IPS DF 6.9 (cell line): Measurements from ENCODE around the gene ASIC4.

Experiments
- DNase-seq: peaks from one replicate; pipeline ENCODE4 v3.0.0-alpha.2; 2013; ENCODE audit warnings: low read depth, low spot score
- H3K27ac ChIP-seq: one replicate; pipeline ENCODE4 v1.5.1; 2013; ENCODE audit warnings: low read length, control low read depth
- H3K27me3 ChIP-seq: 2 replicates; pipeline ENCODE4 v1.6.1; 2013; ENCODE audit warnings: mild to moderate bottlenecking, low read length; ENCODE audit not compliant: control insufficient read depth, insufficient read depth
- H3K36me3 ChIP-seq: 2 replicates; pipeline ENCODE4 v1.6.1; 2013; ENCODE audit warnings: low read length; ENCODE audit not compliant: control insufficient read depth, insufficient read depth
- H3K4me1 ChIP-seq: 2 replicates; pipeline ENCODE4 v1.6.1; 2013; ENCODE audit warnings: low read length; ENCODE audit not compliant: control insufficient read depth, insufficient read depth
- H3K4me3 ChIP-seq: 2 replicates; pipeline ENCODE4 v1.5.1; 2013; ENCODE audit warnings: mild to moderate bottlenecking, low read length
- H3K9me3 ChIP-seq: 2 replicates; pipeline ENCODE4 v1.6.1; 2013; ENCODE audit warnings: low read length, inconsistent platforms; ENCODE audit not compliant: control insufficient read depth, insufficient read depth
- WGBS: extraction: QIAGEN DNeasy Blood & Tissue Kit; methylation state at CpG from one replicate; pipeline ENCODE4 v1.1.7; 2013; ENCODE audit warnings: mixed read lengths, missing lambda C conversion rate; ENCODE audit not compliant: insufficient read length, insufficient coverage; 5-methylcytosine and 5-hydroxymethylcytosine counted together

Gene ASIC4

GRCh38 chr2:219536967-219537366 lies 22.7 kb downstream of the ASIC4 start:
- H3K4me3 ChIP-seq = no peak overlapping the region
- no peak for DNase-seq
- no peaks in the 10 kb centered on the region for H3K9me3 ChIP-seq
- no peaks in the 10 kb centered on the region for H3K27me3 ChIP-seq
- H3K27ac ChIP-seq = no peak overlapping the region
- H3K36me3 ChIP-seq = peaks cover 15% of the 10 kb centered on the region
- H3K4me1 ChIP-seq = peaks cover 9% of the 10 kb centered on the region; the same call in 1 of the 2 replicates
- WGBS = no CpG with 5 or more reads among the region's 9 CpGs

- Histone ChIP-seq H3K4me1 (peaks cover 9% of the 10 kb centered on the region; the same call in 1 of the 2 replicates), H3K4me3 (no peak overlapping the region), H3K27ac (no peak overlapping the region), H3K9me3 (no peaks in the 10 kb centered on the region), H3K36me3 (peaks cover 15% of the 10 kb centered on the region), H3K27me3 (no peaks in the 10 kb centered on the region)
- no peak for DNase-seq
- WGBS = no CpG with 5 or more reads among the region's 15 CpGs
Observed at GRCh38 chr2:219537657-219538488, 23.6 kb downstream of the ASIC4 start.

GRCh38 chr2:219538504-219538951 lies 24.2 kb downstream of the ASIC4 start:
- Histone ChIP-seq H3K36me3 (peaks cover 15% of the 10 kb centered on the region), H3K9me3 (no peaks in the 10 kb centered on the region), H3K27ac (no peak overlapping the region), H3K4me3 (no peak overlapping the region), H3K27me3 (no peaks in the 10 kb centered on the region), H3K4me1 (peaks cover 9% of the 10 kb centered on the region; the same call in 1 of the 2 replicates)
- no CpG with 5 or more reads among the region's 6 CpGs for WGBS
- DNase-seq = no peak

- DNase-seq = no peak
- Histone ChIP-seq H3K4me1 (peaks cover 9% of the 10 kb centered on the region; the same call in 1 of the 2 replicates), H3K27me3 (no peaks in the 10 kb centered on the region), H3K36me3 (peaks cover 15% of the 10 kb centered on the region), H3K27ac (no peak overlapping the region), H3K9me3 (no peaks in the 10 kb centered on the region), H3K4me3 (no peak overlapping the region)
- WGBS = no CpG with 5 or more reads among the region's 32 CpGs
Observed at GRCh38 chr2:219538956-219539788, 24.9 kb downstream of the ASIC4 start.

GRCh38 chr2:219539926-219540678 lies 25.8 kb downstream of the ASIC4 start:
- H3K36me3 ChIP-seq = peaks cover 15% of the 10 kb centered on the region
- no peak overlapping the region for H3K27ac ChIP-seq
- H3K27me3 ChIP-seq = no peaks in the 10 kb centered on the region
- no peak for DNase-seq
- H3K4me1 ChIP-seq = peaks cover 11% of the 10 kb centered on the region; the same call in 1 of the 2 replicates
- H3K9me3 ChIP-seq = no peaks in the 10 kb centered on the region
- no peak overlapping the region for H3K4me3 ChIP-seq
- no CpG with 5 or more reads among the region's 46 CpGs for WGBS

- Histone ChIP-seq H3K27ac (no peak overlapping the region), H3K4me3 (no peak overlapping the region), H3K27me3 (no peaks in the 10 kb centered on the region), H3K36me3 (peaks cover 15% of the 10 kb centered on the region), H3K9me3 (no peaks in the 10 kb centered on the region), H3K4me1 (peaks cover 11% of the 10 kb centered on the region; the same call in 1 of the 2 replicates)
- DNase-seq = no peak
- WGBS = no CpG with 5 or more reads among the region's 12 CpGs
Observed at GRCh38 chr2:219540784-219541504, 26.7 kb downstream of the ASIC4 start.

- Histone ChIP-seq H3K4me1 (peaks cover 11% of the 10 kb centered on the region; the same call in 1 of the 2 replicates), H3K9me3 (no peaks in the 10 kb centered on the region), H3K4me3 (peak overlapping the region; percentile 11; the same call in 1 of the 2 replicates), H3K27ac (no peak overlapping the region), H3K36me3 (peaks cover 15% of the 10 kb centered on the region), H3K27me3 (no peaks in the 10 kb centered on the region)
- no CpG with 5 or more reads among the region's 48 CpGs for WGBS
- DNase-seq = no peak
Observed at GRCh38 chr2:219541611-219542180, 27.4 kb downstream of the ASIC4 start.

GRCh38 chr2:219542931-219543595 lies 28.8 kb downstream of the ASIC4 start:
- no peak overlapping the region for H3K27ac ChIP-seq
- no peaks in the 10 kb centered on the region for H3K9me3 ChIP-seq
- no peaks in the 10 kb centered on the region for H3K27me3 ChIP-seq
- H3K4me3 ChIP-seq = peak overlapping the region; percentile 97
- H3K4me1 ChIP-seq = peaks cover 5% of the 10 kb centered on the region; the same call in 1 of the 2 replicates
- no peak for DNase-seq
- WGBS = no CpG with 5 or more reads among the region's 66 CpGs
- peaks cover 22% of the 10 kb centered on the region for H3K36me3 ChIP-seq
